Upper lobe of left lung (tissue), 4 donors: ENCODE data around the gene CMPK1.

ENCODE experiments used
- CTCF ChIP-seq, 6 experiments: fragments of 450-650 bp in 4 of 6; fragments of 200-600 bp in 2 of 6; sonication (generic) in 2 of 6; IDR thresholded peaks; one replicate each; pipeline ENCODE4 v1.5.1; 2016 to 2019; ENCODE audit warnings: antibody characterized with exemption in 6 of 6
- EP300 ChIP-seq, 4 donors: sonication (generic); formaldehyde crosslinking; IDR thresholded peaks; one replicate each; pipeline ENCODE4 v1.5.1; 2017; ENCODE audit warnings: antibody characterized with exemption in 4 of 4, control low read depth in 2 of 4
- POLR2A ChIP-seq, 4 donors: fragments of 450-650 bp; IDR thresholded peaks; one replicate each; pipeline ENCODE4 v1.5.1; 2016 to 2017; ENCODE audit warnings: antibody characterized with exemption in 4 of 4, mild to moderate bottlenecking in 2 of 4
- POLR2AphosphoS5 ChIP-seq, 2 donors: sonication (generic); formaldehyde crosslinking; IDR thresholded peaks; one replicate each; pipeline ENCODE4 v1.5.1; 2017; ENCODE audit warnings: antibody characterized with exemption in 2 of 2

- no peak for TF ChIP-seq POLR2A (IDR thresholded peaks at IDR 0.05)
- TF ChIP-seq CTCF (IDR thresholded peaks at IDR 0.05), result peak; percentile 46 to 68 (median 65)
- TF ChIP-seq POLR2AphosphoS5 (IDR thresholded peaks at IDR 0.05), result no peak
- TF ChIP-seq EP300 (IDR thresholded peaks at IDR 0.05), result no peak
Measured at GRCh38 chr1:47388891-47389238, 55.3 kb downstream of the CMPK1 start.
